ENCODE measurements around the gene PHF14. TPM values are rescaled to one million over a fixed set of nuclear protein-coding genes. Genes with fewer than 3 reads are reported as not detected.
"Not testable (repeated sequence)": the region's sequence is repeated elsewhere in the genome, so short reads cannot be mapped to it uniquely, and the experiment has no call there.

The PHF14 gene
- total RNA-seq, 1 experiment from 2014 or later, result 49.3 TPM

- Histone ChIP-seq H3K4me2 (no peak overlapping the region), H2AFZ (no peak overlapping the region), H3K36me3 (ENCODE audit: low read depth) (peaks cover 40% of the 10 kb centered on the region), H4K20me1 (ENCODE audit: insufficient read depth) (0 out of 2 replicates have a peak, but pooled peaks cover 12% of the 10 kb centered on the region), H3K9me2 (ENCODE audit: insufficient read depth) (no peaks in the 10 kb centered on the region), H3K27me3 (ENCODE audit: insufficient read depth, low read depth) (no peaks in the 10 kb centered on the region), H3F3A (ENCODE audit: insufficient read depth, low read depth) (no peaks in the 10 kb centered on the region), H3K79me2 (ENCODE audit: low read depth) (peaks cover 48% of the 10 kb centered on the region), H3K4me1 (replicated peaks; ENCODE audit: insufficient read depth) (0 out of 2 replicates have a peak, but pooled peaks cover 1% of the 10 kb centered on the region), H3K27ac (no peak overlapping the region), H3K4me3 (no peak overlapping the region), H3K9me3 (ENCODE audit: insufficient read depth, low read depth) (no peaks in the 10 kb centered on the region)
- DNase-seq, result no peak
- no TSS peak for BruUV-seq (replicated peaks)
- intact Hi-C loops (cut with micrococcal nuclease; ENCODE audit: unreplicated experiment), result no loop called here
- ChIA-PET CTCF (no interaction called here), POLR2A (ENCODE audit: unreplicated experiment) (no interaction called here)
- TF ChIP-seq EZH2 (IDR thresholded peaks at IDR 0.05; ENCODE audit: low read depth), result no peak
These were observed 7.6 kb downstream of the PHF14 start for GRCh38 chr7:10981317-10981716.

DNA sequence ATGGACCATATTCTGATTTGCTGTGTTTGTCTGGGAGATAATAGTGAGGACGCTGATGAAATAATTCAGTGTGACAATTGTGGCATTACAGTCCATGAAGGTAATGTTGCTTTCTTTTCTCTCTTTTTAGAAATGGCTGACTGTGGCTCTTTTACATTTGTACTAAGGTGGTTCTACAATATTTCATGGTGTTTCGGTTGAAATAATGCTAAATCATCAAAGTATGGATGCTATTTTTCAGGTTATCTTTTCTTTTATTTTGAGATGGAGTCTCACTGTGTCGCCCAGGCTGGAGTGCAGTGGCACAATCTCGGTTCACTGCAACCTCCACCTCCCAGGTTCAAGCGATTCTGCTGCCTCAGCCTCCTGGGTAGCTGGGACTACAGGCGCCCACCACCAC lies 17.1 kb downstream of the PHF14 start:
- CTCF ChIA-PET; BruUV-seq (replicated peaks); H2AFZ ChIP-seq; H3F3A ChIP-seq (ENCODE audit: insufficient read depth, low read depth); H4K20me1 ChIP-seq (ENCODE audit: insufficient read depth); H3K4me1 ChIP-seq (replicated peaks; ENCODE audit: insufficient read depth); H3K79me2 ChIP-seq (ENCODE audit: low read depth); H3K9me2 ChIP-seq (ENCODE audit: insufficient read depth); DNase-seq; H3K9me3 ChIP-seq (ENCODE audit: insufficient read depth, low read depth); H3K27ac ChIP-seq; H3K4me2 ChIP-seq; H3K4me3 ChIP-seq; intact Hi-C loops (cut with micrococcal nuclease; ENCODE audit: unreplicated experiment); POLR2A ChIA-PET (ENCODE audit: unreplicated experiment); H3K27me3 ChIP-seq (ENCODE audit: insufficient read depth, low read depth): not testable (repeated sequence)
- H3K36me3 ChIP-seq (ENCODE audit: low read depth), result peaks cover 30% of the 10 kb centered on the region

DNA sequence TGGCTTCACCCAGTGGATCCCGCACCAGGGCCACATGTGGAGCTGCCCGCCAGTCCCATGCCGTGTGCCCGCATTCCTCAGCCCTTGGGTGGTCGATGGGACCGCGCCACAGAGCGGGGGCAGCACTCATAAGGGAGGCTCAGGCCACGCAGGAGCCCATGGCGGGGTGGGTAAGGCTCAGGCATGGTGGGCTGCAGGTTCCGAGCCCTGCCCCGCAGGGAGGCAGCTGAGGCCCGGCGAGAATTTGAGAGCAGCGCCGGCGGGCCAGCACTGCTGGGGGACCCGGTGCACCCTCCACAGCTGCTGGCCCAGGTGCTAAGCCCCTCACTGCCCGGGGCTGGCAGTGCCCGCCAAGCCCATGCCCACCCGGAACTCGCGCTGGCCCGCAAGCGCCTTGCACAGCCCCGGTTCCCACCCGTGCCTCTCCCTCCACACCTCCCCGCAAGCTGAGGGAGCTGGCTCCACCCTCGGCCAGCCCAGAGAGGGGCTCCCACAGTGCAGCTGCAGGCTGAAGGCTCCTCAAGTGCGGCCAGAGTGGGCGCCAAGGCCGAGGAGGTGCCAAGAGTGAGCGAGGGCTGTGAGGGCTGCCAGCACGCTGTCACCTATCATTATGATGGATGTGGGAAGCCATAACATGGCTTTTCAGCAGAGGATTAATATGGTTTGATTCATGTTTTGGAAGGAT lies 22.0 kb downstream of the PHF14 start:
- H3K27me3 ChIP-seq (ENCODE audit: insufficient read depth, low read depth); H3F3A ChIP-seq (ENCODE audit: insufficient read depth, low read depth); H3K27ac ChIP-seq; H4K20me1 ChIP-seq (ENCODE audit: insufficient read depth); CTCF ChIA-PET; H3K9me3 ChIP-seq (ENCODE audit: insufficient read depth, low read depth); H3K4me2 ChIP-seq; H3K4me1 ChIP-seq (replicated peaks; ENCODE audit: insufficient read depth); H2AFZ ChIP-seq; intact Hi-C loops (cut with micrococcal nuclease; ENCODE audit: unreplicated experiment); H3K4me3 ChIP-seq; BruUV-seq (replicated peaks); H3K9me2 ChIP-seq (ENCODE audit: insufficient read depth); POLR2A ChIA-PET (ENCODE audit: unreplicated experiment); DNase-seq: not testable (repeated sequence)
- peaks cover 31% of the 10 kb centered on the region for H3K79me2 ChIP-seq (ENCODE audit: low read depth)
- peaks cover 27% of the 10 kb centered on the region for H3K36me3 ChIP-seq (ENCODE audit: low read depth)

- peaks cover 52% of the 10 kb centered on the region for H3K79me2 ChIP-seq (ENCODE audit: low read depth)
- POLR2A ChIA-PET (ENCODE audit: unreplicated experiment), result no interaction called here
- DNase-seq, result no peak
- CTCF ChIA-PET, result no interaction called here
- H3K4me1 ChIP-seq (replicated peaks; ENCODE audit: insufficient read depth), result no peaks in the 10 kb centered on the region
- no peak overlapping the region for H2AFZ ChIP-seq
- no peaks in the 10 kb centered on the region for H3K9me2 ChIP-seq (ENCODE audit: insufficient read depth)
- H3K27ac ChIP-seq, result no peak overlapping the region
- H3K4me3 ChIP-seq, result no peak overlapping the region
- TF ChIP-seq EZH2 (IDR thresholded peaks at IDR 0.05; ENCODE audit: low read depth), result no peak
- TF ChIP-seq, protein P1, sequence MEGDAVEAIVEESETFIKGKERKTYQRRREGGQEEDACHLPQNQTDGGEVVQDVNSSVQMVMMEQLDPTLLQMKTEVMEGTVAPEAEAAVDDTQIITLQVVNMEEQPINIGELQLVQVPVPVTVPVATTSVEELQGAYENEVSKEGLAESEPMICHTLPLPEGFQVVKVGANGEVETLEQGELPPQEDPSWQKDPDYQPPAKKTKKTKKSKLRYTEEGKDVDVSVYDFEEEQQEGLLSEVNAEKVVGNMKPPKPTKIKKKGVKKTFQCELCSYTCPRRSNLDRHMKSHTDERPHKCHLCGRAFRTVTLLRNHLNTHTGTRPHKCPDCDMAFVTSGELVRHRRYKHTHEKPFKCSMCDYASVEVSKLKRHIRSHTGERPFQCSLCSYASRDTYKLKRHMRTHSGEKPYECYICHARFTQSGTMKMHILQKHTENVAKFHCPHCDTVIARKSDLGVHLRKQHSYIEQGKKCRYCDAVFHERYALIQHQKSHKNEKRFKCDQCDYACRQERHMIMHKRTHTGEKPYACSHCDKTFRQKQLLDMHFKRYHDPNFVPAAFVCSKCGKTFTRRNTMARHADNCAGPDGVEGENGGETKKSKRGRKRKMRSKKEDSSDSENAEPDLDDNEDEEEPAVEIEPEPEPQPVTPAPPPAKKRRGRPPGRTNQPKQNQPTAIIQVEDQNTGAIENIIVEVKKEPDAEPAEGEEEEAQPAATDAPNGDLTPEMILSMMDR (conservative IDR thresholded peaks at IDR 0.05), result no peak
- H4K20me1 ChIP-seq (ENCODE audit: insufficient read depth), result peaks cover 12% of the 10 kb centered on the region; the same call in 1 of the 2 replicates
- H3F3A ChIP-seq (ENCODE audit: insufficient read depth, low read depth), result no peaks in the 10 kb centered on the region
- H3K4me2 ChIP-seq, result no peak overlapping the region
- BruUV-seq (replicated peaks), result no TSS peak
- H3K27me3 ChIP-seq (ENCODE audit: insufficient read depth, low read depth), result no peaks in the 10 kb centered on the region
- H3K9me3 ChIP-seq (ENCODE audit: insufficient read depth, low read depth), result no peaks in the 10 kb centered on the region
- H3K36me3 ChIP-seq (ENCODE audit: low read depth), result peaks cover 14% of the 10 kb centered on the region
- intact Hi-C loops (cut with micrococcal nuclease; ENCODE audit: unreplicated experiment), result no loop called here
These were observed 25.5 kb downstream of the PHF14 start for GRCh38 chr7:10998996-10999757.
